Gastroesophageal sphincter (tissue), 3 donors: Measurements from ENCODE around the gene XAGE1A.

Experiments used
- POLR2A ChIP-seq, 2 donors: fragments of 450-650 bp; IDR thresholded peaks; one replicate each; pipeline ENCODE4 v1.6.1; 2017; ENCODE audit warnings: antibody characterized with exemption in 2 of 2, mild to moderate bottlenecking in 2 of 2, moderate library complexity in 1 of 2
- TF ChIP-seq, protein P1 (sequence below), 4 experiments: fragments of 200-600 bp in 2 of 4; fragments of 450-650 bp in 2 of 4; sonication (generic) in 1 of 4; IDR thresholded peaks; one replicate each; pipeline ENCODE4 v1.5.1; 2017 to 2019; ENCODE audit warnings: antibody characterized with exemption in 4 of 4, mild to moderate bottlenecking in 2 of 4, moderate library complexity in 2 of 4

DNA sequence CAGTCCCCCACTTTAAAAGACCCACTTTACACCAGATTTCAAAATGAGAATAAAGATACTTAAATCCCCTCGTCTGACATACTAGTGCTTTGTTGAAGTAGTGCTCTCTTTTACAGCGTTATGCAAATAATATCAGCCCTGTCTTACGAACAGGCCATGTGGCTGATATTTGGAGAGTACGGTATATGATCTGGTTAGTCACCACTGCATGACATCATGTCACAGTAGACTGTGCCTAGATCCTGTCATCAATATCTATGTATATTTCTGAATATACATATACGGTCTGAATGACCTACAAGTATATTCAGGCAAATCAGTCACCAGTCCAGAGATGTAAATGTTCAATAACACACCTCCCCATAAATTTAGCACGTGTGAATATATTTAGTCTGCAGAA is 46.7 kb downstream of the XAGE1A start:
- TF ChIP-seq, protein P1, sequence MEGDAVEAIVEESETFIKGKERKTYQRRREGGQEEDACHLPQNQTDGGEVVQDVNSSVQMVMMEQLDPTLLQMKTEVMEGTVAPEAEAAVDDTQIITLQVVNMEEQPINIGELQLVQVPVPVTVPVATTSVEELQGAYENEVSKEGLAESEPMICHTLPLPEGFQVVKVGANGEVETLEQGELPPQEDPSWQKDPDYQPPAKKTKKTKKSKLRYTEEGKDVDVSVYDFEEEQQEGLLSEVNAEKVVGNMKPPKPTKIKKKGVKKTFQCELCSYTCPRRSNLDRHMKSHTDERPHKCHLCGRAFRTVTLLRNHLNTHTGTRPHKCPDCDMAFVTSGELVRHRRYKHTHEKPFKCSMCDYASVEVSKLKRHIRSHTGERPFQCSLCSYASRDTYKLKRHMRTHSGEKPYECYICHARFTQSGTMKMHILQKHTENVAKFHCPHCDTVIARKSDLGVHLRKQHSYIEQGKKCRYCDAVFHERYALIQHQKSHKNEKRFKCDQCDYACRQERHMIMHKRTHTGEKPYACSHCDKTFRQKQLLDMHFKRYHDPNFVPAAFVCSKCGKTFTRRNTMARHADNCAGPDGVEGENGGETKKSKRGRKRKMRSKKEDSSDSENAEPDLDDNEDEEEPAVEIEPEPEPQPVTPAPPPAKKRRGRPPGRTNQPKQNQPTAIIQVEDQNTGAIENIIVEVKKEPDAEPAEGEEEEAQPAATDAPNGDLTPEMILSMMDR (IDR thresholded peaks at IDR 0.05), result no peak
- no peak for TF ChIP-seq POLR2A (IDR thresholded peaks at IDR 0.05)
